CD4-positive, alpha-beta memory T cell (primary cell): ENCODE data around the gene CALML5. TPM values are rescaled to one million over a fixed set of nuclear protein-coding genes. Genes with fewer than 3 reads are reported as not detected.
A peak's percentile ranks its signal among the peaks of the same experiment; 100 is the strongest.

Source experiments
- CTCF ChIA-PET: fragments of 350-600 bp; sonication (Branson Sonifier 250); formaldehyde crosslinking; loops from one replicate; lab custom pipeline; 2021; ENCODE audit warnings: inconsistent platforms; ENCODE audit not compliant: partially characterized antibody; lab: Charles Lee
- POLR2A ChIA-PET: fragments of 350-600 bp; sonication (Branson Sonifier 250); formaldehyde crosslinking; loops from one replicate; lab custom pipeline; 2021; ENCODE audit not compliant: partially characterized antibody; lab: Charles Lee
- DNase-seq, 5 donors: peaks; one replicate each; pipeline versions ENCODE4 v3.0.0 to v3.0.0-alpha.2; 2020 to 2022; ENCODE audit warnings: mixed read lengths in 1 of 5
- H3K27ac ChIP-seq: one replicate; pipeline ENCODE4 v1.7.0; 2013; ENCODE audit warnings: low read depth, low read length
- H3K27me3 ChIP-seq: 2 replicates; pipeline ENCODE4 v1.7.0; 2013; ENCODE audit warnings: mild to moderate bottlenecking, low read length, moderate library complexity; ENCODE audit not compliant: insufficient read depth
- H3K36me3 ChIP-seq: 2 replicates; pipeline ENCODE4 v1.7.0; 2013; ENCODE audit warnings: mild to moderate bottlenecking, low read length, moderate library complexity; ENCODE audit not compliant: insufficient read depth
- H3K4me1 ChIP-seq: 2 replicates; pipeline ENCODE4 v1.7.0; 2013; ENCODE audit warnings: mild to moderate bottlenecking, low read length, moderate library complexity; ENCODE audit not compliant: insufficient read depth
- H3K4me3 ChIP-seq, 2 donors: one replicate each; pipeline ENCODE4 v1.7.0; 2013; ENCODE audit warnings: low read length in 2 of 2, mild to moderate bottlenecking in 1 of 2
- H3K9me3 ChIP-seq, 2 donors: one replicate each; pipeline ENCODE4 v1.7.0; 2013; ENCODE audit warnings: low read length in 2 of 2, control low read depth in 1 of 2; ENCODE audit not compliant: control insufficient read depth in 1 of 2
- H3K27ac Mint-ChIP-seq, 7 donors: one replicate each; pipeline ENCODE4 v1.8.0; 2020 to 2021; ENCODE audit warnings: mixed read lengths in 7 of 7, mild to moderate bottlenecking in 6 of 7, inconsistent platforms in 3 of 7, moderate library complexity in 3 of 7
- H3K27me3 Mint-ChIP-seq, 2 donors: one replicate each; pipeline ENCODE4 v1.8.0; 2020 to 2021; ENCODE audit warnings: mixed read lengths in 2 of 2
- H3K36me3 Mint-ChIP-seq, 2 donors: one replicate each; pipeline ENCODE4 v1.8.0; 2020 to 2021; ENCODE audit warnings: mixed read lengths in 2 of 2, inconsistent platforms in 1 of 2, mild to moderate bottlenecking in 1 of 2
- H3K4me1 Mint-ChIP-seq, 4 donors: one replicate each; pipeline ENCODE4 v1.8.0; 2020 to 2021; ENCODE audit warnings: mixed read lengths in 4 of 4, mild to moderate bottlenecking in 1 of 4
- H3K4me3 Mint-ChIP-seq, 8 donors: one replicate each; pipeline ENCODE4 v1.8.0; 2020 to 2021; ENCODE audit warnings: mixed read lengths in 8 of 8, mild to moderate bottlenecking in 7 of 8, moderate library complexity in 6 of 8, inconsistent platforms in 3 of 8
- H3K9me3 Mint-ChIP-seq, 8 donors: one replicate each; pipeline ENCODE4 v1.8.0; 2020 to 2021; ENCODE audit warnings: mixed read lengths in 8 of 8, mild to moderate bottlenecking in 5 of 8, inconsistent platforms in 3 of 8, moderate library complexity in 1 of 8
- intact Hi-C: fragments of 100-400 bp; cut with micrococcal nuclease; formaldehyde crosslinking; loops from one replicate; pipeline ENCODE4 v1.15.1; 2023
- polyA plus RNA-seq, 2 donors: library from polyadenylated mRNA; unstranded; fragments of 300-500 nt; fragmentation: Illumina TruSeq; gene quantifications; one replicate each; pipeline ENCODE4 v1.2.3, GENCODE V29; 2021
- total RNA-seq, 2 experiments: library from RNA; stranded (reverse); gene quantifications; one replicate each; pipeline ENCODE4 v1.2.3, GENCODE V29; 2021

The CALML5 gene
- total and polyA plus RNA-seq, 4 experiments from 2014 or later: not detected

DNA sequence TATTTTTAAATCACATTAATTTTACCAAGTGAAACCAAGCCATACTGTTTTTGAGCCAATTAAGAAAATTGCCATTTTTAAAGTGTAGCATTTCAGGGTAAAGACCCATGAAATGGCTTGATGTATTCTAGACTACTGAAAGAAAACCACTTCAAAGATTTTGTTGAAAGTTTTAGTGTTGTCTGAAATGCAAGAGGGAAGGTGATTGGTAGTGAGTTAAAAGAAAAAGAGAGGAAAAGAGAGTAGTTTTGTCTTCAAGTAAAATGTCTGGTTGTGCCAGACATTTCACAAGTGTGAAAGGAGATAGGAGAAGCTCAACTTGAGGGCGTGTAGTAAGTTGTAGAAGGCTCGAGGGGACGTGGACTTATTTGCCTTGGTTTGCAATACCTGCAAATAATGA lies 41.6 kb downstream of the CALML5 start:
- Histone ChIP-seq H3K36me3 (no peaks in the 10 kb centered on the region), H3K27ac (no peak overlapping the region), H3K4me1 (peaks cover 7% of the 10 kb centered on the region), H3K9me3 (no peaks in the 10 kb centered on the region), H3K27me3 (no peaks in the 10 kb centered on the region), H3K4me3 (no peak overlapping the region)
- H3K4me3 Mint-ChIP-seq: peak overlapping the region in 4 of 8 donors; percentile 1 to 47 (median 14)
- H3K4me1 Mint-ChIP-seq: peaks cover 4 to 7% (median 5%) of the 10 kb centered on the region in 4 donors
- POLR2A ChIA-PET: no interaction called here
- intact Hi-C loops: no loop called here
- peaks cover 6 to 20% of the 10 kb centered on the region in 2 donors for H3K36me3 Mint-ChIP-seq
- DNase-seq: peak in 3 of 5 donors; percentile 12 to 38 (median 15)
- no peaks in the 10 kb centered on the region for H3K27me3 Mint-ChIP-seq
- no peaks in the 10 kb centered on the region for H3K9me3 Mint-ChIP-seq
- CTCF ChIA-PET: no interaction called here
- H3K27ac Mint-ChIP-seq: peak overlapping the region in 4 of 7 donors; percentile 38 to 53 (median 46)

DNA sequence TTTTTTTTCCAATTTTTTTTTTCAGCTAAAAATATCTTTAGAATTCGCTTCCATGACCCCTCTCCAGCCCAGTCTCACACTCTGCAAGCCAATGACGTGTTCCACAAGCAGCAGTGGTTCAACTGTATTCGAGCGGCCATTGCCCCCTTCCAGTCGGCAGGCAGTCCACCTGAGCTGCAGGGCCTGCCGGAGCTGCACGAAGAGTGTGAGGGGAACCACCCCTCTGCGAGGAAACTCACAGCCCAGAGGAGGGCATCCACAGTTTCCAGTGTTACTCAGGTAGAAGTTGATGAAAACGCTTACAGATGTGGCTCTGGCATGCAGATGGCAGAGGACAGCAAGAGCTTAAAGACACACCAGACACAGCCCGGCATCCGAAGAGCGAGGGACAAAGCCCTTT lies 42.8 kb downstream of the CALML5 start:
- Mint-ChIP-seq H3K4me1 (peaks cover 4 to 8% (median 6%) of the 10 kb centered on the region in 4 donors), H3K27ac (no peak overlapping the region), H3K27me3 (no peaks in the 10 kb centered on the region), H3K9me3 (no peaks in the 10 kb centered on the region), H3K36me3 (peaks cover 9 to 22% of the 10 kb centered on the region in 2 donors), H3K4me3 (no peak overlapping the region)
- no peak for DNase-seq
- intact Hi-C loops: no loop called here
- H3K4me3 ChIP-seq: no peak overlapping the region
- H3K27me3 ChIP-seq: no peaks in the 10 kb centered on the region
- H3K27ac ChIP-seq: no peak overlapping the region
- ChIA-PET CTCF (interaction anchor here (0.7 to 2.5 kb wide), 3 partner anchors 12 to 166 kb away, joined by 3 to 13 read pairs (median 9); no protein-coding TSS in a partner anchor), POLR2A (no interaction called here)
- no peaks in the 10 kb centered on the region for H3K9me3 ChIP-seq
- H3K4me1 ChIP-seq: peaks cover 7% of the 10 kb centered on the region
- no peaks in the 10 kb centered on the region for H3K36me3 ChIP-seq

DNA sequence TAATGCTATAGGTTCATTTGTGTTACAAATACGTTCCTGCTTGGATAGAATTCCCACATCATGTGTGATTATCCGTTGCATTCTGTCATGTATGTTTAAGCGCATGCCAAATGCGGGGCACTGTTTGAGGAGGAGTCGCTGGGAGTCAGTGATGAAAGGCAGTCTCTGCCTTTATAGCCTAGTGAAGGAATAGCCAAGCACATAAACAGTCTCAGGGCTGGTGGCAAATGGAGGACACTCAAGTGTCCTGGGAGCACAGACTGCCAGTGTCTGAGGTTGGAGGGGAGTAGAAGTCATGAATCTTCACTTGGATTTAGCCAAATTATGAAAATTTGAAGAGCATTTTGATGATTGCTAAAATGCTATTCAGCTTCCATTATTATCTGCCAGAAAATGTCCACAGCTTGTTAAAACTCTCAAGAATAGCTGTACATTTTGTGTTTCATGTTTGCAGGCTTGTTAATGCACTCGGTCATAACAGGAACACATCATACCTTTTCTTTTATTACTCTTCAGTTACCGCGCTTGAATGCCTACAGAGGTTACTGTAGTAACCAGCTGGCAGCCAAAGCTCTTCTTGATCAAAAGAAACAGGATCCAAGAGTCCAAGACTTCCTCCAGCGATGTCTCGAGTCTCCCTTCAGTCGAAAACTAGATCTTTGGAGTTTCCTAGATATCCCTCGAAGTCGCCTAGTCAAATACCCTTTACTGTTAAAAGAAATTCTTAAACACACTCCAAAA lies 45.5 kb downstream of the CALML5 start:
- Histone ChIP-seq H3K4me3 (no peak overlapping the region), H3K4me1 (peaks cover 7% of the 10 kb centered on the region), H3K27me3 (no peaks in the 10 kb centered on the region), H3K27ac (no peak overlapping the region), H3K9me3 (no peaks in the 10 kb centered on the region), H3K36me3 (no peaks in the 10 kb centered on the region)
- DNase-seq: no peak
- Mint-ChIP-seq H3K9me3 (no peaks in the 10 kb centered on the region), H3K27ac (peak overlapping the region in 1 of 7 donors; percentile 25), H3K27me3 (no peaks in the 10 kb centered on the region), H3K36me3 (peaks cover 9 to 22% of the 10 kb centered on the region in 2 donors), H3K4me3 (no peak overlapping the region), H3K4me1 (peaks cover 4 to 13% (median 7%) of the 10 kb centered on the region in 4 donors)
- CTCF ChIA-PET: interaction anchor here (0.7 to 2.3 kb wide), 4 partner anchors 12 to 169 kb away, joined by 3 to 10 read pairs (median 8); no protein-coding TSS in a partner anchor
- intact Hi-C loops: no loop called here
- POLR2A ChIA-PET: no interaction called here

DNA sequence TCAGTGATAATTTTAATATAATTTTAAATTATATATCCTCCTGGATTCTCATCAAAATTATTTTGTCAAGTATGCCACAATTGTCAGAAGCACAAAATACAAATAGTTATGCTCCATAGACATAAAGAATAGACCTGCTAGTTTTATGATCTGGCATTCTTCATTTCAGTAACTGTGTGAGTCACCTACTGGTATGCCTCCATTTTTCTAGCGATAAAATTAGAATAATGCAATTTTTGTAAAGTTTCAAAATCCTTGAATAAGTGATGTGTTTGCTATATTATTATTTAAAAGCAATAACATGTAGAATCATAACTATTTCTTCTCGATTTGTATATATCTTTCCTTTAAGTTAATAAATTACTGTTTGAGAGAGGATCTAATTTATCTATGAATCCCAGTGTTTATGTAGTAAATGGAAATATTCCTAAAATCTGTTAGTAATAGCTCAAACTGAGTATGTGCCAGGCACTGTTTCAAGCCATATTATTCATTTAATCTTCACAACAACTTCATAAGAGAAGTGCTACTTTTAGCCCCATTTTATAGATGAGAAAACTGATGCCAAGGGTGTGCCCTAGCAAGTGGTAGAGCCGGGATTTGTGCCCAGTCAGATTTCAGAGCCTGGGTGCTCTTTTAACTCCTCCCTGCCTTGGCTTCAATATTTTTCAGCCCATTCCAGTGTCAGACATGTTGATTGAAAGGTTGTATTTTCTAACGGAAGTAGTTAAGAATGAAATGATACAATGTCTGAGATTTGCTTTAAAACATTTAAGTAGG lies 48.6 kb downstream of the CALML5 start:
- H3K27me3 Mint-ChIP-seq: no peaks in the 10 kb centered on the region
- peaks cover 0 to 2% (median 0%) of the 10 kb centered on the region in 8 donors for H3K9me3 Mint-ChIP-seq
- no peaks in the 10 kb centered on the region for H3K9me3 ChIP-seq
- H3K36me3 Mint-ChIP-seq: peaks cover 6 to 17% of the 10 kb centered on the region in 2 donors
- no peak overlapping the region for H3K4me3 Mint-ChIP-seq
- peaks cover 23% of the 10 kb centered on the region for H3K4me1 ChIP-seq
- H3K4me3 ChIP-seq: no peak overlapping the region
- peak overlapping the region in 1 of 7 donors; percentile 9 for H3K27ac Mint-ChIP-seq
- POLR2A ChIA-PET: no interaction called here
- H3K36me3 ChIP-seq: no peaks in the 10 kb centered on the region
- CTCF ChIA-PET: no interaction called here
- H3K27ac ChIP-seq: no peak overlapping the region
- intact Hi-C loops: no loop called here
- H3K27me3 ChIP-seq: no peaks in the 10 kb centered on the region
- peaks cover 13 to 35% (median 23%) of the 10 kb centered on the region in 4 donors for H3K4me1 Mint-ChIP-seq
- no peak for DNase-seq

DNA sequence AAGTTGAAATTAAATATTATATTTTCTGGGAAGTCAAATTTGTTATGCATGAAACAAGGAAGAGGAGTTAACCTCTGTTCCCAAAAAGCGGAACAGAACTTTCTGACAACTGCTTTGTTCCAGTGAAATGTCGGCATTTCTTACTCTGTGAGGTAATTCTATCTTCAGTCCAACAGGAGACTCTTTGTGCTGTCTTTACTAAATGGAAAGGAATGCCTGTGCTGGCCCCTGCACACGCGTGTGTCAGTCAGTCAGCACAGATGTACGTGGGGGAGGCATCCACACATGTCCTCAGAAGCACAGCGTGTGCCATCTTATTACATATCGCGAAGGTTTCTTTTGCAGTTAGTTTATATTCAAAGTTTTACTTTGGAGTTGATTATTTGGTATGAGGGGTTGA lies 49.5 kb downstream of the CALML5 start:
- Mint-ChIP-seq H3K9me3 (peaks cover 0 to 2% (median 0%) of the 10 kb centered on the region in 8 donors), H3K27me3 (no peaks in the 10 kb centered on the region), H3K36me3 (peaks cover 6 to 15% of the 10 kb centered on the region in 2 donors), H3K27ac (no peak overlapping the region), H3K4me3 (no peak overlapping the region), H3K4me1 (peaks cover 13 to 39% (median 23%) of the 10 kb centered on the region in 4 donors)
- H3K27ac ChIP-seq: no peak overlapping the region
- ChIA-PET POLR2A (no interaction called here), CTCF (no interaction called here)
- H3K4me1 ChIP-seq: peaks cover 23% of the 10 kb centered on the region
- no peaks in the 10 kb centered on the region for H3K36me3 ChIP-seq
- H3K9me3 ChIP-seq: no peaks in the 10 kb centered on the region
- intact Hi-C loops: loop anchor here (5.0 kb wide), 1 partner anchor 362 kb away; the partner anchor contains the start of gene GDI2
- no peak for DNase-seq
- H3K27me3 ChIP-seq: no peaks in the 10 kb centered on the region
- H3K4me3 ChIP-seq: no peak overlapping the region

DNA sequence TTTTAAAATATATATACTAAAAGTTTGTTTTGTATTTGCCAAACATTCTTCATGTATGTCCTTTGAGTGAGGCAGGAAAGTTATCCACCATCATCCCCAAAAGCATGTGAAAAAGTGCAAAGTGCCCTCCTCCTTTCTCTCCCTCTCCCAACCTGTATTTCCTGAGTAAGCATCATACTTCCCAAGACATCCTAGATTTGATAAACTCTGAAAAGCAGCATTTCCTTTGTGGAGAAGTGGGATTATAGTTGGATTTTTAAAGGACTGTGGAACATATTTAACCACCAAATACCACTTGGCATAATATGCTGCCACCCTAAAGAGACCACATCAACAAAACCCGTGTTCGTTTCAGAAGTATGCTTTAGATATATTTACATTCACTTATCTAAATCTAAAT lies 50.1 kb downstream of the CALML5 start:
- Histone ChIP-seq H3K9me3 (no peaks in the 10 kb centered on the region), H3K36me3 (no peaks in the 10 kb centered on the region), H3K4me3 (no peak overlapping the region), H3K4me1 (peaks cover 23% of the 10 kb centered on the region), H3K27ac (no peak overlapping the region), H3K27me3 (no peaks in the 10 kb centered on the region)
- DNase-seq: no peak
- intact Hi-C loops: loop anchor here (5.0 kb wide), 1 partner anchor 363 kb away; the partner anchor contains the start of gene GDI2
- no peak overlapping the region for H3K27ac Mint-ChIP-seq
- peaks cover 6 to 9% of the 10 kb centered on the region in 2 donors for H3K36me3 Mint-ChIP-seq
- H3K4me3 Mint-ChIP-seq: no peak overlapping the region
- ChIA-PET CTCF (interaction anchor here (11.1 kb wide), 1 partner anchor 175 kb away, joined by 468 read pairs; no protein-coding TSS in a partner anchor), POLR2A (no interaction called here)
- H3K9me3 Mint-ChIP-seq: peaks cover 0 to 2% (median 0%) of the 10 kb centered on the region in 8 donors
- H3K4me1 Mint-ChIP-seq: peaks cover 13 to 39% (median 23%) of the 10 kb centered on the region in 4 donors
- no peaks in the 10 kb centered on the region for H3K27me3 Mint-ChIP-seq
